ENCODE data around the gene GRIA1. TPM values are rescaled to one million over a fixed set of nuclear protein-coding genes. Genes with fewer than 3 reads are reported as not detected.
"Not testable (repeated sequence)": the region's sequence is repeated elsewhere in the genome, so short reads cannot be mapped to it uniquely, and the experiment has no call there.

The GRIA1 gene
- total RNA-seq, 1 donor from 2014 or later = not detected

DNA sequence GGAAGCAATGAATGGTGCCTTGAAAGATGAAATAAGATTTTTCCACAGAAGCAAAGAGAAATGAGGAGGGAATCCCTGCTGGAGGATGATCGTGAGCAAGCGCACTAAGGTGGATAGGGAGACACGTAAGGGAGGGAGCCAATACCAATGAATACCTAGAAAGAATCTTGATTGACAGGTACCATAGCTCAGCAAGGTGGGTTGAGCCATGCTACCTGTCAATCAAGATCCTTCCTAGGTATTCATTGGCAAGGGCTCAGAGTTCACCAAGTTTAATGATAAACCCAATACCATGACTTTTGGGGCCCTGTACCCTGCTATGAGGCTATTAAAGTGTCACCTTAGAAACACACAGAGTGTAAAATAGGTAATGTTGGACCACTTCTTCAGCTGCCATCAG is 226.8 kb downstream of the GRIA1 start:
- no peak for DNase-seq (ENCODE audit: low read depth in 2 of 2)

DNA sequence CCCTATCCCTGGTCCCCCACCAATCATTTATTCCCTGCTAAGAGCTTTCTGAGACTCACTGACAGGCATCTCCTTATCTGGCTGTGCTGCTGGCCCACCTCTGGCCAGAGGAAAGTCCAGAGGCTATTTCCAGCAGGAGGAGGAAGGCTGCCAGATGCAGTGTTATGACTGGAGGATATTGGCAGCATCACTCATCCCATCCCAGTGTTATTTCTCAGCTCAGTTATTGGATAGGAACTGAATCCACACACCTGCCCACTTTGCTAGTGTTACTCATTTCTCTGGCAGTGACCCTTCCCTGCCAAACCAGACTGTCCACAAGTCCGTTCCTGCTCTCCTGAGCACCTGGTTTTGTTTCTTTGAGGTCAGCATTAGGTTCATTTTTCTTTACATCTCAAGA is 228.2 kb downstream of the GRIA1 start:
- no peak for DNase-seq (ENCODE audit: low read depth in 2 of 2)

- DNase-seq (ENCODE audit: low read depth in 2 of 2) = no peak
Observed at GRCh38 chr5:153719324-153719723, 228.9 kb downstream of the GRIA1 start.

DNA sequence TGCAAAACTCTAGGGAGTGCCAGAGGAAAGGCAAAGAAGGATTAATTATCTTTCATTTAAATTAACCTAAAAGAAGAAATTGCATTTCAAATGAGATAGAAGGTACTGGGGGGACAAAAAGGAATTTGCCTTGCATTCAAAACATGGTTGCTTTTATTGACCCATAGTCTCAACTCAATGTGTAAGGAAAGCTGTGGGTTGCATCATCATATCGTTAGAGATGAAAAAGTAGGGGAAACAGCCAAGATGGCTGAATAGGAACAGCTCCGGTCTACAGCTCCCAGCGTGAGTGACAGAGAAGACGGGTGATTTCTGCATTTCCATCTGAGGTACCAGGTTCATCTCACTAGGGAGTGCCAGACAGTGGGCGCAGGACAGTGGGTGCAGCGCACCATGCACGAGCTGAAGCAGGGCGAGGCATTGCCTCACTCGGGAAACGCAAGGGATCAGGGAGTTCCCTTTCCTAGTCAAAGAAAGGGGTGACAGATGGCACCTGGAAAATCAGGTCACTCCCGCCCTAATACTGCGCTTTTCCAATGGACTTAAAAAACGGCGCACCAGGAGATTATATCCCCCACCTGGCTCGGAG is 232.6 kb downstream of the GRIA1 start:
- DNase-seq (ENCODE audit: low read depth in 2 of 2) = not testable (repeated sequence)

DNA sequence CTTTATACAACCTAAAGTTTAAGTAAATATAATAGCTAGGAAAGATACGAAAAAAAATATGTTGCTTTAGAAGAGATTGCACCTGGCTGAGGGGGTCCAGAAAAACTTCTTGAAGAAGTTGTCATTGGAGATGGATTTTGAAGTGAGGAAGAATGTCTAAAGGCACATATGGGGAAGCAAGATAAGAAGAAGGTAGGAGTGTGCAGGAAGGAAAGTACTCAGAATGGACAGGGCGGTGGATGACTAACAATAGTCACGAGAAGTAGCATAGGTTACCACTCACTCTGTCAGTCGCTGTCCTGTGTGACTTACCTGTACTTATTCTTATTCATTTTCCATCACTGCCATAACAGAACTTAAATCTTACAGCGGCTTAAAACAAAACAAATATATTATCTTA is 251.6 kb downstream of the GRIA1 start:
- no peak for DNase-seq (ENCODE audit: low read depth in 2 of 2)

- DNase-seq (ENCODE audit: low read depth in 2 of 2) = peak in 1 of 2 donors; percentile 12
Observed at GRCh38 chr5:153744751-153745150, 254.3 kb downstream of the GRIA1 start.

- DNase-seq (ENCODE audit: low read depth in 2 of 2) = peak; percentile 5 to 25
Observed at GRCh38 chr5:153745778-153746395, 255.4 kb downstream of the GRIA1 start.

- no peak for DNase-seq (ENCODE audit: low read depth in 2 of 2)
Observed at GRCh38 chr5:153746440-153746839, 256.0 kb downstream of the GRIA1 start.

DNA sequence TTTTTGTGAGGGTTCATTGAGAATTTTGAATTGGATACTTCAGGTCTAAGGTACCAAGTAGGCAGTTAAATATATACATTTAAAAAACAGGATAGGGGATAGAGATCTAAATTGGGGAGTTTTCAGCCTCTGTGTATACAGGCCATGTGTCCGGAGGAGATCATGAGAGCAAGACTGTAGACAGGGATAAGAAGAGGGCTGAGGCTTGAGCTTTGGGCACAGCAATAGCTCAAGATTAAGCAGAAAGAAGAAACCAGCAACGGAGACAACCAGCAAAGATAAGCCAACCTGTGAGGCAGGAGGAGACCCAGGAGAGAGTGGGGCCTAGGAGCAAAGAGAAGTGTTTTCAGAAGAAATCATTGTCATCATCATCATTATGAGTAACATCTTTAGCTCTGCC is 258.4 kb downstream of the GRIA1 start:
- no peak for DNase-seq (ENCODE audit: low read depth in 2 of 2)

DNA sequence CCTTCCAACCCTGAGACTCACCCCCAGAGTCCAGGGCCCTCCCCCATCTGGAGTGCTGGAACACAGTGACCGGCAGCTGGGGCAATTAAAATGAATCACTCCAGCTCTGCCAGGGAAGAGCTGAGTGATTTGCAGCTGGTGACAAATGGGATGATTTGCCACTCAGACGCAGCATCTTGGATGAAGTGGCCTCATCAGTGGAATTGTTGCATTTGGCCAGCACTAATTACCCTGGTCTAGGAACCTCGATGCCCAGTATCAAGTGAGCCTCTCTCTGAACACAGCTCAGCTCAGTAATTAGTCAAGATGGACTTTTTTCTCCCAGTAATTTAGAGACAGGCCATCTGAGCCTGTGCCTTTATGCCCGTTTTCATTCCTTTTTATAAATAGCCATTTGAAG is 259.5 kb downstream of the GRIA1 start:
- DNase-seq (ENCODE audit: low read depth in 2 of 2) = no peak

- no peak for DNase-seq (ENCODE audit: low read depth in 2 of 2)
Observed at GRCh38 chr5:153751251-153751650, 260.8 kb downstream of the GRIA1 start.

DNA sequence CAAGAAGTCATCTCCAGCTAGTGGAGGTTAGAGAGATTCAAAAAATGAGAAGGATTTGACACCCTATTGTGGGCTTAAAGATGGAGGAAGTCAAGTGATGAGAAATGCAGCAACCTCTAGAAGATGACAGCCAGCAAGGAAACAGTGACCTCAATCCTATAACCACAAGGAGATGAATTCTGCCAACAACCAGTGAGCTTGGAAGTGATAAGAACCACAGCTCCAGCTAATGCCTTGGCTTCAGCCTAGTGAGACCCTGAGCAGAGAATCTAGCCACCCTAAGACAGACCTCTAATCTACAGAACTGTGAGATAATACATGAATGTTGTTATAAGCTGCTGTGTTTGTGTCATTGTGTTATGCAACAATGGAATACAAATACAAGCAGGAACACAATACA is 262.4 kb downstream of the GRIA1 start:
- no peak for DNase-seq (ENCODE audit: low read depth in 2 of 2)

DNA sequence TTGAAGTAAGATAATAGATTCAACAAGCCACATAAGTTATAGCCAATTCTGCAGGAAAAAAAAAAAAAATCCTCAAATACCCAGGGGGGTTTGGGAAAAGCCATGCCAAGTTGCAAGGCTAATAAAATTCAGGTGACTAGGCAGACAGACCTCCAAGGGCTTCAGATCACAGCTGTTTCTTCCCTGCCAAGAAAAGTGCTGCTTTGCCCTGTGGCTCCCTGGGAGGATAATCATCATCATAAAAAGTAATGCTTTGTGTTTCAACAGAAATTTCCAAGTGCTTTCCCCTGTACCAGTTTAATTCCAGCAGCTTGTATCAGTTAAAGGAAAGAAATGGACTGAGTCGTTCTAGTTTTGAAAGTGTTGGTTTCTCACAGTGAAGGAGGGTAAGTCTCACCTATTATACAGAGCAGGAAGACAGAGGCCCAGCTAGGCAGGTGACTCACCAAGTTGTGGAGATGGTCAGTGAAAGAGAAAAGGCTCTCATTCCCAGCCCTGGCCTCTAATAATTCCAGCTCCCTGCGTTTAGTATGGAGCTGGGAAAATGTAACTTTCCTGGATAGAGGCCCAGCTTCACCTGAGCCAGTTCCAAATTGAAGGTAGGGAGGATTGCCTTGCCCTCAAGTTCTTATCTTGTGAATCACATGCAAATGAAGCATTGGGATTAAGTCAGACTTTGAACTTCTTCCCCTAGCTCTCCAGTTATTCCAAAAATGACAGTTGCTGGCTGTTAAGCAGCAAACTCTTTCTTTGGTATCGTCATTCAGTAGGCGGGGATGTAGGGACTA is 263.4 kb downstream of the GRIA1 start:
- DNase-seq (ENCODE audit: low read depth in 2 of 2) = no peak

DNA sequence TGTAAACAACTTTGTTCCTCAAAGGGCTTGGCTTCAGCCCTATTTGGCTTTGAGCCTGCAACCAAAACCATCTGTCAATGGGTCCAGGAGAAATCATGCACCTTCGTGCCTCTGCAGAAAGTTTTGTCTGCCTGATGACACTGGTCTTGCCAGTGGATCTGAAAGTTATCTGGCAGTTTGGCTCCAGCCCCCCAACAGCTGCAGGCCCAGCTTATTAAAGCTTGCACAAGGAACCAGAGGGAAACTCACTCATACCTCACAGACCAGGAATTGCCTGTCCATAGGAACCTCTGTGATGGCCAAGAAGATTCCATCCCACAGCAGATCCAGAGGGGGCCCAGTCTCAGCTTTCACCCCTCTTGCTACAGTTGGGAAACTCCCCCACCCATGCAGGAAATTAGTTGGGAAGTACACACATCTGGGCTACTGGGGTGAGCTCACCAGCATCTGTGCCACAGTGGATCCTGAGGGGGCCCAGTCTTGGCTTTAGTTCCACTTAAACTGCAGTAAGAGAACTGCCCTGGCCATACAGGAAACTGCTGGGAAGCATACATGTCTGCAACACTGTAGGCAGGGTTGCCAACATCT is 265.5 kb downstream of the GRIA1 start:
- no peak for DNase-seq (ENCODE audit: low read depth in 2 of 2)

DNA sequence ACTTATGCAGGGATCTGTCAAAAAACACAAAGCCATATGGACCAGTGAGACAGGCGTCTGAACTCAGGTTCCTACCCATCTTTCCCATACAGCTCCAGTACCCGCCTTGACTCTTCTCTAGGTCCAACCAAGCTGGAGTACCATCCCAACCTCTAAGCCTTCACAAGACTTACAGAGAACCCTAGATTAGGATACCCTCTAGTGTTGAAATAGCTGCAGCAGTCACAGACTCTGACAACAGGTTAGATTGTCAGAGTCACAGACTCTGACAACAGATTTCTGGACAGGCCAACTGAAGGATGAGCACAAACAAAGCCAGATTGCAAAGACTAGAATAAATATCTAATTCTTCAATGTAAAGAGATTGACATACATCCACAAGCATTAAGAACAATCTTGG is 266.1 kb downstream of the GRIA1 start:
- DNase-seq (ENCODE audit: low read depth in 2 of 2) = peak; percentile 4 to 7

DNA sequence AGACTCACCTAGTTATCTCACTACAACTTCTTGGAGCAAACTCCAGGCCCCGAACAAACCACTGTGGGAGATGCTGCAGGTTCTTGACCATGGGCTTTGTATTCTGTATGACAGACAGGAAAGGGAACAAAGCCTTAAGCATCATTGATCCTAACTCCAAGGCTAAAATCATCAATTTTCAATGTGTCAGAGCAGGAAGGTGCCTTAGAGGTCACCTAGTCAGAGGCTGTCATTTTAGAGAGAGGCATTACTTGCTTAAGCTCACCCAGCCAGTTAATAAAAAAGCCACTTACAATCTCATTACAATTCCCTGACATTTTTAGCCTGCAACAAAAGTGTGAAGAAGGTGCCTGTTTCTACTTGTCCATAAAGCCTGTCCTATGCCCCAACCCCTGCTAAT is 275.5 kb downstream of the GRIA1 start:
- DNase-seq (ENCODE audit: low read depth in 2 of 2) = no peak

- no peak for DNase-seq (ENCODE audit: low read depth in 2 of 2)
Observed at GRCh38 chr5:153767221-153768188, 277.0 kb downstream of the GRIA1 start.

DNA sequence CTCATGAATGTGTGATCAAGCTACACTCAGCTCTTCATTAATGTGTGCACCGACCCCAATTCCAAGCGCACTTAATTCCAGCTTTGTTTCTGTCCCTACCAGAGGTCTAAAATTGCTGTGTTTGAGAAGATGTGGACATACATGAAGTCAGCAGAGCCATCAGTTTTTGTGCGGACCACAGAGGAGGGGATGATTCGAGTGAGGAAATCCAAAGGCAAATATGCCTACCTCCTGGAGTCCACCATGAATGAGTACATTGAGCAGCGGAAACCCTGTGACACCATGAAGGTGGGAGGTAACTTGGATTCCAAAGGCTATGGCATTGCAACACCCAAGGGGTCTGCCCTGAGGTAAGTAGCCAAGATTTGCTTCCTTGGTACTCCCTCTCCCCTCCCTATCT is 279.6 kb downstream of the GRIA1 start:
- DNase-seq (ENCODE audit: low read depth in 2 of 2) = no peak

DNA sequence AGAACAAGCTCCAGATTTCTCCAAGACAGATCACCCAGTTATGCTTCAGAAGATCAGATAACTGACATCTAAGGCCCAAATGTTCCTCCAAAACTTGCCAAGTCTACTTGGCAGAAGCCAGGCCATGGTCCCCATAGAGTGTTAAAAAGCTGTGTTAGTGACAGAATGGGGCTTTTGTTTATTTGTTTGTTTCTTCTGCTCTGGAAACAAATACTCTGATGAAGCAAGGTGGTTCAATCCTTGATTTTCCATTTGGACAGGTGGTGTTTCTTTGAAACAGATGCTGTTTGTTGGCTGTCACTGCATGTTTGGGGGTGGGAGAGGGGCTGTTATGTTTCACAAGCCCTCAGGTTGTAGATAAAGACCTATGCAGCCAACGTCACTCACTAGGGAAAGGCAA is 284.2 kb downstream of the GRIA1 start:
- DNase-seq (ENCODE audit: low read depth in 2 of 2) = no peak

DNA sequence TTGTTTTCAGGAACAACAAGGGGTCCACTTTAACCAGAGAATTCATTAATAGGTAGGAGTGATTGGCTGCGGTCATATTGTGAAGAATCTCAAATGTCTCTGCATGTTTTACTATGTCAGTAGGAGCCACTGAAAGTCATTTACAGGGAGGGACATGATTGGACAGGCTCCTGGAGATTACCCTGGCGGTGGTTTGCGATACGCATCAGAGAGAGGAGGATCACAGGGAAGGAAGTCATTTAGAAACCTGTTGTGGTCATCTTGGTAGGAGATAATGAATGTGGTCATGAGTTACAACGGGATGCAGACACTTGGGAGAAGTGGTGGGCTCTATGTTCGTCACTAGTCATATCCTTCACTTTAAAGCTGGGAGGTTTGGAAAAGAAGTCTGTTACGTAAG is 285.5 kb downstream of the GRIA1 start:
- no peak for DNase-seq (ENCODE audit: low read depth in 2 of 2)
